ENCODE data around the gene ADAMTSL3.

ADAMTSL3 gene

GRCh38 chr15:83655237-83655616 lies 1.3 kb downstream of the ADAMTSL3 start:
- H2AFZ ChIP-seq (ENCODE audit: low read length): no peak overlapping the region
- H3K9me2 ChIP-seq (replicated peaks; ENCODE audit: low read depth, low read length): no peaks in the 10 kb centered on the region
- no peaks in the 10 kb centered on the region for H4K20me1 ChIP-seq (ENCODE audit: insufficient read depth, low read length, poor library complexity, severe bottlenecking)
- no peaks in the 10 kb centered on the region for H3K36me3 ChIP-seq (ENCODE audit: insufficient read depth, low read length)
- H3K9me3 ChIP-seq (ENCODE audit: insufficient read depth, low read depth, low read length): no peaks in the 10 kb centered on the region; the same call in 1 of the 2 replicates
- H3K27me3 ChIP-seq (ENCODE audit: insufficient read depth, low read length, poor library complexity, severe bottlenecking): no peaks in the 10 kb centered on the region
- H3K4me2 ChIP-seq (ENCODE audit: low read depth, low read length, poor library complexity, severe bottlenecking): no peak overlapping the region
- H3F3A ChIP-seq (ENCODE audit: low read depth): no peaks in the 10 kb centered on the region
- H3K4me1 ChIP-seq (ENCODE audit: insufficient read depth, low read length, poor library complexity, severe bottlenecking): no peaks in the 10 kb centered on the region
- H3K9ac ChIP-seq (ENCODE audit: low read depth, low read length, poor library complexity, severe bottlenecking): no peak overlapping the region
- TF ChIP-seq CTCF (conservative IDR thresholded peaks at IDR 0.05; ENCODE audit: low read length) (no peak), EZH2phosphoT487 (IDR thresholded peaks at IDR 0.05; ENCODE audit: borderline replicate concordance) (no peak)
- H3K79me2 ChIP-seq (ENCODE audit: insufficient read depth, low read length): no peaks in the 10 kb centered on the region
- H3K4me3 ChIP-seq (ENCODE audit: low read length, poor library complexity, severe bottlenecking): no peak overlapping the region

GRCh38 chr15:83656192-83656591 lies 2.3 kb downstream of the ADAMTSL3 start:
- Histone ChIP-seq H3F3A (ENCODE audit: low read depth) (no peaks in the 10 kb centered on the region), H3K4me3 (ENCODE audit: low read length, poor library complexity, severe bottlenecking) (no peak overlapping the region), H3K27me3 (ENCODE audit: insufficient read depth, low read length, poor library complexity, severe bottlenecking) (no peaks in the 10 kb centered on the region), H3K36me3 (ENCODE audit: insufficient read depth, low read length) (no peaks in the 10 kb centered on the region), H3K9ac (ENCODE audit: low read depth, low read length, poor library complexity, severe bottlenecking) (no peak overlapping the region), H4K20me1 (ENCODE audit: insufficient read depth, low read length, poor library complexity, severe bottlenecking) (no peaks in the 10 kb centered on the region), H2AFZ (ENCODE audit: low read length) (no peak overlapping the region), H3K4me1 (ENCODE audit: insufficient read depth, low read length, poor library complexity, severe bottlenecking) (no peaks in the 10 kb centered on the region), H3K4me2 (ENCODE audit: low read depth, low read length, poor library complexity, severe bottlenecking) (no peak overlapping the region), H3K9me3 (ENCODE audit: insufficient read depth, low read depth, low read length) (no peaks in the 10 kb centered on the region; the same call in 1 of the 2 replicates), H3K79me2 (ENCODE audit: insufficient read depth, low read length) (no peaks in the 10 kb centered on the region), H3K9me2 (replicated peaks; ENCODE audit: low read depth, low read length) (no peaks in the 10 kb centered on the region)
- no peak for TF ChIP-seq EZH2phosphoT487 (IDR thresholded peaks at IDR 0.05; ENCODE audit: borderline replicate concordance)
- no peak for TF ChIP-seq CTCF (conservative IDR thresholded peaks at IDR 0.05; ENCODE audit: low read length)

- no peaks in the 10 kb centered on the region for H3K36me3 ChIP-seq (ENCODE audit: insufficient read depth, low read length)
- H3F3A ChIP-seq (ENCODE audit: low read depth): no peaks in the 10 kb centered on the region
- no peak overlapping the region for H3K4me2 ChIP-seq (ENCODE audit: low read depth, low read length, poor library complexity, severe bottlenecking)
- TF ChIP-seq CTCF (conservative IDR thresholded peaks at IDR 0.05; ENCODE audit: low read length) (no peak), EZH2phosphoT487 (IDR thresholded peaks at IDR 0.05; ENCODE audit: borderline replicate concordance) (no peak)
- no peaks in the 10 kb centered on the region for H4K20me1 ChIP-seq (ENCODE audit: insufficient read depth, low read length, poor library complexity, severe bottlenecking)
- H3K9me3 ChIP-seq (ENCODE audit: insufficient read depth, low read depth, low read length): no peaks in the 10 kb centered on the region; the same call in 1 of the 2 replicates
- no peak overlapping the region for H2AFZ ChIP-seq (ENCODE audit: low read length)
- H3K4me3 ChIP-seq (ENCODE audit: low read length, poor library complexity, severe bottlenecking): no peak overlapping the region
- no peaks in the 10 kb centered on the region for H3K4me1 ChIP-seq (ENCODE audit: insufficient read depth, low read length, poor library complexity, severe bottlenecking)
- no peak overlapping the region for H3K9ac ChIP-seq (ENCODE audit: low read depth, low read length, poor library complexity, severe bottlenecking)
- no peaks in the 10 kb centered on the region for H3K79me2 ChIP-seq (ENCODE audit: insufficient read depth, low read length)
- H3K27me3 ChIP-seq (ENCODE audit: insufficient read depth, low read length, poor library complexity, severe bottlenecking): no peaks in the 10 kb centered on the region
- H3K9me2 ChIP-seq (replicated peaks; ENCODE audit: low read depth, low read length): no peaks in the 10 kb centered on the region
Measured at GRCh38 chr15:83656943-83657528, 3.1 kb downstream of the ADAMTSL3 start.
